Panc1 (cell line): ENCODE measurements around the gene ROBO1. TPM values are rescaled to one million over a fixed set of nuclear protein-coding genes. Genes with fewer than 3 reads are reported as not detected.

Source experiments
- ATAC-seq: fragments of 200-7000 bp; cut with Tn5 transposase; 2 replicates; pipeline ENCODE4 v1.9.1; 2020; ENCODE audit warnings: mild to moderate bottlenecking, moderate library complexity
- BruUV-seq: library from RNA; stranded (reverse); fragments of 400-500 nt; replicated peaks from 2 replicates; lab custom pipeline; 2021; lab: Mats Ljungman, UMichigan
- CTCF ChIA-PET: fragments of 300-600 bp; sonication (Branson Sonifier 250); formaldehyde crosslinking; loops from one replicate; lab custom pipeline; 2022; ENCODE audit warnings: antibody characterized with exemption; lab: Charles Lee
- POLR2A ChIA-PET: fragments of 300-600 bp; sonication (Branson Sonifier 250); formaldehyde crosslinking; loops from one replicate; lab custom pipeline; 2022; ENCODE audit warnings: antibody characterized with exemption; lab: Charles Lee
- DNase-seq: peaks from one replicate; pipeline ENCODE4 v3.0.0-alpha.2; 2010; ENCODE audit warnings: low read depth, low spot score
- H3K27ac ChIP-seq: 2 replicates; pipeline ENCODE4 v1.5.1; 2011; ENCODE audit warnings: mild to moderate bottlenecking, low read length, inconsistent platforms
- H3K27me3 ChIP-seq: fragments of 200-500 bp; sonication (Bioruptor generic); 2 replicates; pipeline ENCODE4 v1.6.0; 2014; ENCODE audit warnings: low read length, inconsistent platforms; ENCODE audit not compliant: control insufficient read depth, insufficient read depth
- H3K36me3 ChIP-seq: fragments of 200-500 bp; sonication (Bioruptor generic); 2 replicates; pipeline ENCODE4 v1.5.1; 2014; ENCODE audit warnings: inconsistent platforms, mild to moderate bottlenecking, low read length, moderate library complexity; ENCODE audit not compliant: control insufficient read depth, insufficient read depth
- H3K4me1 ChIP-seq: 2 replicates; pipeline ENCODE4 v1.5.1; 2011; ENCODE audit warnings: inconsistent platforms, mild to moderate bottlenecking, low read length, moderate library complexity; ENCODE audit not compliant: control insufficient read depth, insufficient read depth
- H3K4me3 ChIP-seq, 2 experiments: 2 replicates each; pipeline ENCODE4 v1.5.1; 2011 to 2012; ENCODE audit warnings: low read depth in 2 of 2, low read length in 2 of 2, mild to moderate bottlenecking in 2 of 2, inconsistent platforms in 1 of 2, moderate library complexity in 1 of 2
- H3K9me3 ChIP-seq: fragments of 200-500 bp; sonication (Bioruptor generic); 2 replicates; pipeline ENCODE4 v1.5.1; 2014; ENCODE audit warnings: low read depth, mild to moderate bottlenecking, inconsistent platforms, low read length, moderate library complexity; ENCODE audit not compliant: control insufficient read depth, insufficient read depth
- POLR2AphosphoS5 ChIP-seq: IDR thresholded peaks from 2 replicates; pipeline ENCODE4 v1.6.1; 2012; ENCODE audit warnings: mild to moderate bottlenecking, low read depth, low read length, moderate library complexity
- SIN3A ChIP-seq: IDR thresholded peaks from 2 replicates; pipeline ENCODE4 v1.6.1; 2012; ENCODE audit warnings: low read depth, mild to moderate bottlenecking, low read length, moderate library complexity, borderline replicate concordance; ENCODE audit not compliant: insufficient read depth
- TCF7L2 ChIP-seq: IDR thresholded peaks from 2 replicates; pipeline ENCODE4 v1.6.1; 2011; ENCODE audit warnings: mild to moderate bottlenecking, low read depth, low read length, inconsistent platforms
- in situ Hi-C: cut with HindIII; loops from 2 replicates; pipeline ENCODE4 v1.10.0; 2016; ENCODE audit warnings: low sequenced_read_pairs, low pct_unique_long_range_greater_than_20kb
- intact Hi-C: fragments of 100-400 bp; cut with micrococcal nuclease; formaldehyde crosslinking; loops from one replicate; pipeline ENCODE4 v1.10.0; 2022; ENCODE audit not compliant: unreplicated experiment
- total RNA-seq: library from RNA; stranded (reverse); gene quantifications from one replicate; pipeline ENCODE4 v1.2.1, GENCODE V29; 2021; ENCODE audit not compliant: unreplicated experiment
- TF ChIP-seq, protein P1 (sequence below), 2 experiments: IDR thresholded peaks; 2 replicates each; pipeline ENCODE4 v1.6.1; 2011 to 2012; ENCODE audit warnings: low read depth in 2 of 2, control low read depth in 1 of 2, low read length in 1 of 2, mild to moderate bottlenecking in 1 of 2, moderate library complexity in 1 of 2; ENCODE audit not compliant: insufficient read depth in 1 of 2
- TF ChIP-seq, protein P2 (sequence below): fragments of 450-650 bp; IDR thresholded peaks from 2 replicates; pipeline ENCODE4 v1.5.1; 2017; ENCODE audit warnings: mild to moderate bottlenecking

Gene ROBO1
- total RNA-seq, 1 experiment from 2014 or later = 61.6 TPM

DNA sequence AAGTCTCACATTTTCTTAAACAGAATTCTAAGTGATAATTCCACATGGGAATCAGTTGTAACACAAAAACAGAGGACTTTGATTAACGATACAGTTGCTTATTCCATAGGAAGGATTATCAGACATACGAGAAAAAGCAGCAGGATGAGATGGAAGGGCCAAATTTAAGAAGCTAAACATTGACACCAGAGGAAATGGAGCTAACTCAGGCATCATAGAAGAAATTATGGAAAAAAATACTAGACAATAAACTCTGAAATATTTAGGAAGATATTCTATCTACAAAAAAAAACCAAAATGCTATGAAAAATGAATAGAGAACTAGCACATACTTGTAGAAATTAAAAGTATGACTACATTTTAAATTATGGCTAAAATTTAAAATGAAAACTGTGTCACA lies 776.1 kb downstream of the ROBO1 start:
- H3K4me1 ChIP-seq = peaks cover 24% of the 10 kb centered on the region
- H3K27me3 ChIP-seq = no peaks in the 10 kb centered on the region
- no peaks in the 10 kb centered on the region; the same call in 1 of the 2 replicates for H3K36me3 ChIP-seq
- ATAC-seq (no peak), DNase-seq (no peak)
- intact Hi-C loops (no loop called here), in situ Hi-C loops (no loop called here)
- ChIA-PET CTCF (no interaction called here), POLR2A (interaction anchor here (0.7 kb wide), 1 partner anchor 72 kb away, joined by 4 read pairs; no protein-coding TSS in a partner anchor)
- H3K9me3 ChIP-seq = no peaks in the 10 kb centered on the region
- no peak overlapping the region for H3K4me3 ChIP-seq
- no peak for TF ChIP-seq SIN3A
- TF ChIP-seq, protein P1, sequence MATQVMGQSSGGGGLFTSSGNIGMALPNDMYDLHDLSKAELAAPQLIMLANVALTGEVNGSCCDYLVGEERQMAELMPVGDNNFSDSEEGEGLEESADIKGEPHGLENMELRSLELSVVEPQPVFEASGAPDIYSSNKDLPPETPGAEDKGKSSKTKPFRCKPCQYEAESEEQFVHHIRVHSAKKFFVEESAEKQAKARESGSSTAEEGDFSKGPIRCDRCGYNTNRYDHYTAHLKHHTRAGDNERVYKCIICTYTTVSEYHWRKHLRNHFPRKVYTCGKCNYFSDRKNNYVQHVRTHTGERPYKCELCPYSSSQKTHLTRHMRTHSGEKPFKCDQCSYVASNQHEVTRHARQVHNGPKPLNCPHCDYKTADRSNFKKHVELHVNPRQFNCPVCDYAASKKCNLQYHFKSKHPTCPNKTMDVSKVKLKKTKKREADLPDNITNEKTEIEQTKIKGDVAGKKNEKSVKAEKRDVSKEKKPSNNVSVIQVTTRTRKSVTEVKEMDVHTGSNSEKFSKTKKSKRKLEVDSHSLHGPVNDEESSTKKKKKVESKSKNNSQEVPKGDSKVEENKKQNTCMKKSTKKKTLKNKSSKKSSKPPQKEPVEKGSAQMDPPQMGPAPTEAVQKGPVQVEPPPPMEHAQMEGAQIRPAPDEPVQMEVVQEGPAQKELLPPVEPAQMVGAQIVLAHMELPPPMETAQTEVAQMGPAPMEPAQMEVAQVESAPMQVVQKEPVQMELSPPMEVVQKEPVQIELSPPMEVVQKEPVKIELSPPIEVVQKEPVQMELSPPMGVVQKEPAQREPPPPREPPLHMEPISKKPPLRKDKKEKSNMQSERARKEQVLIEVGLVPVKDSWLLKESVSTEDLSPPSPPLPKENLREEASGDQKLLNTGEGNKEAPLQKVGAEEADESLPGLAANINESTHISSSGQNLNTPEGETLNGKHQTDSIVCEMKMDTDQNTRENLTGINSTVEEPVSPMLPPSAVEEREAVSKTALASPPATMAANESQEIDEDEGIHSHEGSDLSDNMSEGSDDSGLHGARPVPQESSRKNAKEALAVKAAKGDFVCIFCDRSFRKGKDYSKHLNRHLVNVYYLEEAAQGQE (IDR thresholded peaks at IDR 0.05; ENCODE audit: insufficient read depth in 1 of 2, low read depth in 2 of 2, low read length in 1 of 2) = no peak
- no peak for TF ChIP-seq TCF7L2
- TF ChIP-seq, protein P2, sequence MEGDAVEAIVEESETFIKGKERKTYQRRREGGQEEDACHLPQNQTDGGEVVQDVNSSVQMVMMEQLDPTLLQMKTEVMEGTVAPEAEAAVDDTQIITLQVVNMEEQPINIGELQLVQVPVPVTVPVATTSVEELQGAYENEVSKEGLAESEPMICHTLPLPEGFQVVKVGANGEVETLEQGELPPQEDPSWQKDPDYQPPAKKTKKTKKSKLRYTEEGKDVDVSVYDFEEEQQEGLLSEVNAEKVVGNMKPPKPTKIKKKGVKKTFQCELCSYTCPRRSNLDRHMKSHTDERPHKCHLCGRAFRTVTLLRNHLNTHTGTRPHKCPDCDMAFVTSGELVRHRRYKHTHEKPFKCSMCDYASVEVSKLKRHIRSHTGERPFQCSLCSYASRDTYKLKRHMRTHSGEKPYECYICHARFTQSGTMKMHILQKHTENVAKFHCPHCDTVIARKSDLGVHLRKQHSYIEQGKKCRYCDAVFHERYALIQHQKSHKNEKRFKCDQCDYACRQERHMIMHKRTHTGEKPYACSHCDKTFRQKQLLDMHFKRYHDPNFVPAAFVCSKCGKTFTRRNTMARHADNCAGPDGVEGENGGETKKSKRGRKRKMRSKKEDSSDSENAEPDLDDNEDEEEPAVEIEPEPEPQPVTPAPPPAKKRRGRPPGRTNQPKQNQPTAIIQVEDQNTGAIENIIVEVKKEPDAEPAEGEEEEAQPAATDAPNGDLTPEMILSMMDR = no peak
- no peak for TF ChIP-seq POLR2AphosphoS5
- no TSS peak for BruUV-seq
- no peak overlapping the region for H3K27ac ChIP-seq

DNA sequence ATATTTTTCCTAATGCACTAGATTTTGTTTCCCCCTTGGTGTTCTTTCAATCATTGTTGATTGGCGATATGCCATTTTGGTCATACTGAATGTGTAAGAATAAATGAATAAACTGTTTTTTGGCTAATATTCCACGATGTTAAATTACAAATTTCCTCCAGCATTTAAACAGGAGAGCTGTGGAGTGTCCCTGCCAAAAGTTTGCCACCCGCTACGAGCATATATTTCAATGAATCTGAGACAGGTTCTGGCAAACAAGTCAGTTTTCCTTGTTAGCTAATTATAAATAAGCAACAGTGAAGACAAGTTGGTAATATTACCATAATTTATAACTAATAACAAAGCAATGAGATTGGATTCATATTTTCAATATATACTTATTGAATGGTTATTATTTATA lies 777.6 kb downstream of the ROBO1 start:
- no TSS peak for BruUV-seq
- intact Hi-C loops (no loop called here), in situ Hi-C loops (no loop called here)
- Histone ChIP-seq H3K36me3 (no peaks in the 10 kb centered on the region; the same call in 1 of the 2 replicates), H3K4me1 (peaks cover 24% of the 10 kb centered on the region), H3K4me3 (no peak overlapping the region), H3K27ac (no peak overlapping the region), H3K27me3 (no peaks in the 10 kb centered on the region), H3K9me3 (no peaks in the 10 kb centered on the region)
- CTCF ChIA-PET = interaction anchor here (0.5 kb wide), 1 partner anchor 500 kb away, joined by 5 read pairs; no protein-coding TSS in a partner anchor
- ATAC-seq (no peak), DNase-seq (no peak)
- no peak for TF ChIP-seq TCF7L2
- POLR2A ChIA-PET = no interaction called here

DNA sequence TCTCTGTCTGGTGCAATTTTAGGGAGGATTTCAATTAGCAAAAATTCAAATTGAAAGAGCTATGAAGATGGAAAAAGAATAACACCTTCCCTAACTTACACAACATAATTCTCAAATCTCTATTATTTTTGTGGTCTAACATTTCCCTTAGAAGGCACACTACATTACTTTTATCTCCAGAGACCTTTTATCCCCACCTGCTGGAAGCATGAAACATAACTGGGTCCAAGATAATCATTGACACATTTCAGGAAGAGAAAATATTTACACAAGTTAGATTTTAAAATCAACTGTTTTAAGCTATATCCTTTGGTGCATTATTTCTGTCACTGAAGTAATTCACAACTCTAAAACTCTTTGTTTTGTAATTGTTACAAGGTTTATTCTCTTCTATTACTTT lies 779.5 kb downstream of the ROBO1 start:
- H3K4me3 ChIP-seq = no peak overlapping the region
- ATAC-seq (no peak), DNase-seq (no peak)
- ChIA-PET CTCF (no interaction called here), POLR2A (no interaction called here)
- no peaks in the 10 kb centered on the region for H3K9me3 ChIP-seq
- no peak for TF ChIP-seq SIN3A
- TF ChIP-seq, protein P2 = peak; percentile 40; the same call in 1 of the 2 replicates
- in situ Hi-C loops (no loop called here), intact Hi-C loops (no loop called here)
- no peaks in the 10 kb centered on the region; the same call in 1 of the 2 replicates for H3K36me3 ChIP-seq
- H3K27ac ChIP-seq = no peak overlapping the region
- H3K27me3 ChIP-seq = no peaks in the 10 kb centered on the region
- no TSS peak for BruUV-seq
- peaks cover 10% of the 10 kb centered on the region for H3K4me1 ChIP-seq
